Psoas muscle (tissue), 8 donors: ENCODE measurements around the gene INSRR. TPM values are rescaled to one million over a fixed set of nuclear protein-coding genes. Genes with fewer than 3 reads are reported as not detected.

Source experiments
- ATAC-seq, 4 donors: fragments of 200-7000 bp; cut with Tn5 transposase; one replicate each; pipeline ENCODE4 v1.9.1; 2020; ENCODE audit warnings: moderate library complexity in 3 of 4, mild to moderate bottlenecking in 2 of 4
- DNase-seq, 2 donors: peaks; one replicate each; pipeline ENCODE4 v3.0.0-alpha.2; 2020
- H3K27ac ChIP-seq: fragments of 200-600 bp; one replicate; pipeline ENCODE4 v1.8.0; 2022
- H3K27me3 ChIP-seq, 3 donors: fragments of 200-600 bp in 1 of 3; one replicate each; pipeline versions ENCODE4 v1.6.1 to v1.8.0; 2013 to 2022; ENCODE audit warnings: low read length in 2 of 3, mild to moderate bottlenecking in 2 of 3, moderate library complexity in 1 of 3; ENCODE audit not compliant: insufficient read depth in 3 of 3
- H3K36me3 ChIP-seq, 2 donors: fragments of 200-600 bp in 1 of 2; one replicate each; pipeline versions ENCODE4 v1.6.1 to v1.8.0; 2013 to 2022; ENCODE audit warnings: low read depth in 1 of 2, mild to moderate bottlenecking in 1 of 2, moderate library complexity in 1 of 2; ENCODE audit not compliant: insufficient read depth in 1 of 2
- H3K4me1 ChIP-seq: fragments of 200-600 bp; one replicate; pipeline ENCODE4 v1.8.0; 2022
- H3K4me3 ChIP-seq: fragments of 200-600 bp; one replicate; pipeline ENCODE4 v1.8.0; 2022; ENCODE audit warnings: mild to moderate bottlenecking
- H3K9me3 ChIP-seq: fragments of 200-600 bp; one replicate; pipeline ENCODE4 v1.8.0; 2022
- WGBS, 3 donors: extraction: QIAGEN DNeasy Blood & Tissue Kit; methylation state at CpG; one replicate each; pipeline versions ENCODE4 v1.1.6 to v1.1.7; 2013; 5-methylcytosine and 5-hydroxymethylcytosine counted together
- intact Hi-C, 2 donors: fragments of 100-400 bp; cut with DNase I; formaldehyde crosslinking; loops; one replicate each; pipeline versions ENCODE4 v1.11.0 to v1.14.2; 2022
- polyA plus RNA-seq, 3 donors: library from polyadenylated mRNA; stranded (reverse); fragments of 200-250 nt; gene quantifications; one replicate each; pipeline ENCODE4 v1.2.3, GENCODE V29; 2013
- total RNA-seq, 4 donors: library from RNA; stranded (reverse); fragmentation: NEBNext Ultra II Directional in 2 of 4; extraction: Animal tissue kit (Norgen Biotek cat#: 25700) in 2 of 4; gene quantifications; one replicate each; pipeline versions ENCODE4 v1.2.1 to v1.2.4, GENCODE V29; 2021 to 2023
- TF ChIP-seq, protein P1 (sequence below): fragments of 200-600 bp; IDR thresholded peaks from one replicate; pipeline ENCODE4 v1.8.0; 2022; ENCODE audit warnings: antibody characterized with exemption
- donor health status: healthy with polysubstance abuse.
- donor health status: DM: no; HTN: no; CAD: no; lungs with moderate emphysema.
- donor health status: Bipolar disorder and iron deficiency.
- donor health status: healthy.
- donor health status: DM: yes; HTN: yes; CAD: no.
- donor health status: DM: no; HTN: no; CAD: no.
- donor health status: DM: no; HTN: no; CAD: no.
- donor health status: DM: yes; HTN: yes; CAD: no.

Gene INSRR
- total and polyA plus RNA-seq, 7 donors = under 0.01 to 0.07 TPM; not detected in 5

DNA sequence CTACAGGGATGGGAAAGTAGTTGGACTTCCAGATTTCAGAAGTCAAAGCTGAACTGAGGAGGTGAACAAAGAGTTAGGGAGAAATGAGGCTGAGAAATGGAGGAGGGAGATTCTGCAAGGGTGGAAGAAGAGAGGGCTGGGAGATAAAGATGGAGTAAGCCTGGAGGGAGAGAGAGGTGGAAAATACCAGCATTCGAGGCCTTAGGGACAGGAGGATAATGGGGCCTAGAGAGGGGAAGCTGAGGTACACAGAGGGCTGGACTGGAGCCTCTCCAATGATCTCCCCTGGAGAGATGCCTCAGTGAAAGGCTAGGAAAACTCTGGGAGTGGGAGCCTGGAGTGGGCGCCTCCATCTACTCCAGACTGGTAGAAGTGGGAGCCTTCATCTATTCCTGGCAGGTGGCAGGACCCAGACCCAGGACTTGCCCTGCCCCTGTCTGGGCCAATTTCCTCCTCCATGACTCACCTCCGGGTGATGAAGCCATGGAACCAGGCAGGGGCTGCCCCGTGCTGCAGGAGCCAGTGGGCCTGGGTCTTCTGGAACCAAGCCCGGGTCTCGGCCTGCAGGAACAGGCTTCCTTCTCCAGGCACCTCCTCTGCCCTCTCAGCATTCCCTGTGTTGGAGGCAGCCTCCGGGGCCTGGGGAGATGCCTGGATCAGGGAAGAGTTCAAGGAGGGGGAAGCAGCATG lies 44.2 kb downstream of the INSRR start:
- ATAC-seq (no peak), DNase-seq (no peak)
- Histone ChIP-seq H3K36me3 (no peaks in the 10 kb centered on the region), H3K4me1 (peaks cover 7% of the 10 kb centered on the region), H3K27ac (no peak overlapping the region), H3K9me3 (no peaks in the 10 kb centered on the region), H3K27me3 (peaks cover 0 to 4% (median 3%) of the 10 kb centered on the region in 3 donors), H3K4me3 (peak overlapping the region; percentile 66)
- TF ChIP-seq, protein P1, sequence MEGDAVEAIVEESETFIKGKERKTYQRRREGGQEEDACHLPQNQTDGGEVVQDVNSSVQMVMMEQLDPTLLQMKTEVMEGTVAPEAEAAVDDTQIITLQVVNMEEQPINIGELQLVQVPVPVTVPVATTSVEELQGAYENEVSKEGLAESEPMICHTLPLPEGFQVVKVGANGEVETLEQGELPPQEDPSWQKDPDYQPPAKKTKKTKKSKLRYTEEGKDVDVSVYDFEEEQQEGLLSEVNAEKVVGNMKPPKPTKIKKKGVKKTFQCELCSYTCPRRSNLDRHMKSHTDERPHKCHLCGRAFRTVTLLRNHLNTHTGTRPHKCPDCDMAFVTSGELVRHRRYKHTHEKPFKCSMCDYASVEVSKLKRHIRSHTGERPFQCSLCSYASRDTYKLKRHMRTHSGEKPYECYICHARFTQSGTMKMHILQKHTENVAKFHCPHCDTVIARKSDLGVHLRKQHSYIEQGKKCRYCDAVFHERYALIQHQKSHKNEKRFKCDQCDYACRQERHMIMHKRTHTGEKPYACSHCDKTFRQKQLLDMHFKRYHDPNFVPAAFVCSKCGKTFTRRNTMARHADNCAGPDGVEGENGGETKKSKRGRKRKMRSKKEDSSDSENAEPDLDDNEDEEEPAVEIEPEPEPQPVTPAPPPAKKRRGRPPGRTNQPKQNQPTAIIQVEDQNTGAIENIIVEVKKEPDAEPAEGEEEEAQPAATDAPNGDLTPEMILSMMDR = no peak
- intact Hi-C loops = no loop called here
- WGBS, 3 donors = 75 to 81% (median 78%) methylated on average over 7 of the region's 7 CpGs

DNA sequence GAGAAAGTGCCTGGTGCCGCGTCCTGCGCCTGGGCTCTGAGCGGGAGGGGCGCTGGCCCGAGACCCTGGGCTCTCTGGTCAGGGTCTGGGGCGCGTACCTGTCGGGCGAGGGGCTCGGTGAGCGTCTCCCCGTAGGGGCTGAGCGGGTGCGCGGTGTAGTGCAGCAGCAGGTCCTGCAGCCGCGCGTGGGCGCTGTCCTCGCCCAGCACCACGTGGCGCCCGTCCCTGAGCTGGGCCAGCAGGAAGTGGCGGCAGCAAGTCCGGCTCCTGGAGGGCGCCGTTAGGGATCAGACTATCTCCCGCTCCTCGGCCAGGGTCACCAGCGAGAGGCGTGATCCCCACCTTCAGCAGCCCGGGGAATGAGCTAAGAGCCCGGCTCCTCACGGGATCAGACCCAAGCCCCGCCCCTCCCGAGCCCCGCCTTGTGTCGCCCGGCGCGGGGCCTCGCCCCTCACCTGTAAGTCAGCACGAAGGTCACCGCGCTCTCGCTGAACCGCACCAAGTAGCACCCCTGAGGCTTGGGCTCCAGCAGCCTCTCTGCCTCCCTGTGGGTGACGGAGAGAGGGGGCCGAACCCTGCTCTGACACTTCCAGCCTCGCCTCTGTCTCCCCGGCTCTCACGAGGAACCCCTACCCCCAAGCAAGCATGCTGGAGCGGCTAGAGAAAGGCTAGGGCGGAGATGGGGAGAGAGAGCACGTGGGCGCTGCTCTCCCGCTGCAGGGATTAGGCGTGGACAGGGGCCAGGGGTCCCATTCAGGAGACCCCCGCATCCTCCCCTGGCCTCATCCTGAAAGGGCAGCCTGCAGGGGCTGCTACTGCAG lies 45.0 kb downstream of the INSRR start:
- Histone ChIP-seq H3K27ac (no peak overlapping the region), H3K36me3 (no peaks in the 10 kb centered on the region), H3K9me3 (no peaks in the 10 kb centered on the region), H3K4me1 (peaks cover 7% of the 10 kb centered on the region), H3K27me3 (peaks cover 0 to 4% (median 3%) of the 10 kb centered on the region in 3 donors), H3K4me3 (peak overlapping the region; percentile 66)
- TF ChIP-seq, protein P1 = peak; percentile 57
- 11 to 15% (median 12%) methylated on average over 43 to 60 of the region's 60 CpGs for WGBS, 3 donors
- DNase-seq (peak; percentile 66 to 83), ATAC-seq (peak; percentile 72 to 85 (median 82))
- intact Hi-C loops = no loop called here

DNA sequence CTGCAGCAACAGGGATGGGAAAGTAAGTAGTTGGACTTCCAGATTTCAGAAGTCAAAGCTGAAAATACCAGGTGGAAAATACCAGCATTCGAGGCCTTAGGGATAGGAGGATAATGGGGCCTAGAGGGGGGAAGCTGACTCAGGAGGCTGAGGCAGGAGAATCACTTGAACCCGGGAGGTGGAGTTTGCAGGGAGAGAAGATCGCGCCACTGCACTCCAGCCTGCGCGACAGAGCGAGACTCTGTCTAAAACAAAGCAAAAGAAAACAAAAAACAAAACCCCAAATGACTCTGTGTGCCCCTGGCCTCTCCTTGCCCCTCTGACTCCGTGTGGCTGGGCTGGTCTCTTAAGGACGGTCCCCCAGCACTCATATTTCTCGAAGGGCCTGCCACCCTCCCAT lies 45.6 kb downstream of the INSRR start:
- 43 to 60% (median 52%) methylated on average over 10 of the region's 10 CpGs for WGBS, 3 donors
- H3K27me3 ChIP-seq = peaks cover 0 to 4% (median 3%) of the 10 kb centered on the region in 3 donors

DNA sequence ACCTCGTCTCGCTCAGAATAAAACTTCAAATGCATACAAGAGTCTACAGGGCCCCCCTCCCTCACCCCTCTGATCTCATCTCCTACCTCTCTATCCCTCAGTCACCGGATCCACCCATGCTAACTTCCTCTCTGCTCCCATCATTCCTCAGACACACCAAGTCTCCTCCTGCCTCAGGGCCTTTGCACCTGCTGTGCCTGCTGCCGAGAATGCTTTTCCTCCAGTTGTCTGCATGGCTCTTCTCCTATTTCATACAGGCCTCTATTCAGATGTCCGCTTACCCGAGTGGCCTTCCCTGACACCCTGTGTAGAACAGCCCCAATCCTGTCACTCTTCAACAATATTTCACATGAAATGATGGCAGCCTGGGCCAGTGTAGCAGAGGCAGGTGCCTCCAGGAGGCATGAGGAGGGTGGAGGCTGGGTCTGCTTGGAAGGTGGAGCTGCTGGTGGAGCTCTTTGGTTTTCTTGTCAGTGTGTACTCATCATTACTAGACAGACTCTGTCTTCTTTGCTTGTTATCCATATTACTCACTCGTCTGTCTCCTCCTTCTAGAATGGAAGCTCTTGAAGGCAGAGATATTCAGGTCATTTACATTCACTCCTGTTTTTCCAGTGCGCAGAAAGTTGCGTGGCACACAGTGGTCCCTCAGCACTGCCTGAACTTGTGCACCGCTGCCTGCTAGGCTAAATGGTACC lies 46.5 kb downstream of the INSRR start:
- Histone ChIP-seq H3K36me3 (no peaks in the 10 kb centered on the region), H3K27ac (no peak overlapping the region), H3K4me3 (no peak overlapping the region), H3K9me3 (no peaks in the 10 kb centered on the region), H3K4me1 (peaks cover 7% of the 10 kb centered on the region), H3K27me3 (peaks cover 0 to 4% (median 3%) of the 10 kb centered on the region in 3 donors)
- 95 to 98% (median 97%) methylated on average over 10 of the region's 10 CpGs for WGBS, 3 donors
- DNase-seq (no peak), ATAC-seq (no peak)
- intact Hi-C loops = no loop called here
- TF ChIP-seq, protein P1 = no peak

More for the DNA sequence above, 45.6 kb downstream of the INSRR start:
- ATAC-seq = no peak
- H3K27ac ChIP-seq = no peak overlapping the region
- peak overlapping the region; percentile 66 for H3K4me3 ChIP-seq
- intact Hi-C loops = no loop called here
- TF ChIP-seq, protein P1 = no peak
- H3K36me3 ChIP-seq = no peaks in the 10 kb centered on the region
- H3K4me1 ChIP-seq = peaks cover 7% of the 10 kb centered on the region
- no peak for DNase-seq
- H3K9me3 ChIP-seq = no peaks in the 10 kb centered on the region
